ENCODE data around the gene HBZ.

DNA sequence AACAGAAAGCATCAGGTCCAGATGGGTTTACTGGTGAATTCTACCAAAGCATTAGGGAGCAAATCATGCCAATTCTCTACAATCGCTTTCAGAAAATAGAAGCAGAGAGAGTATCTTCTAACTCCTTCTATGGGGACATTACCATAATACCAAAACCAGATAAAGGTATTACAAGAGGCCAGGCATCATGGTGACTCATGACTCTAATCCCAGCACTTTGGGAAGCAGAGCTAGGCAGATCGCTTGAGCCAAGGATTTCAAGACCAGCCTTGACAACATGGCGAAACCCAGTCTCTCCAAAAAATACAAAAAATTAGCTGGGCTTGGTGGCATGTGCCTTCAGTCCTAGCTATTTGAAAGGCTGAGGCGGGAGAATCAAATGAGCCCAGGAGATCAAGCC is 50.8 kb downstream of the HBZ start:
- TF ChIP-seq YY1 (IDR thresholded peaks at IDR 0.05; ENCODE audit: insufficient read depth, insufficient read length), result no peak
- no peak for TF ChIP-seq ZNF274 (IDR thresholded peaks at IDR 0.05; ENCODE audit: low read depth, low read length)
- no peak for TF ChIP-seq SUZ12 (IDR thresholded peaks at IDR 0.05; ENCODE audit: extremely low read depth, insufficient read depth, insufficient read length)

All from NT2/D1 (cell line).